Liver (tissue), 9 donors: ENCODE measurements around the gene CCDC102B. TPM values are rescaled to one million over a fixed set of nuclear protein-coding genes. Genes with fewer than 3 reads are reported as not detected.

Source experiments
- DNase-seq: peaks from one replicate; pipeline ENCODE4 v3.0.0-alpha.2; 2017; ENCODE audit warnings: low spot score
- H3K27ac ChIP-seq, 2 donors: one replicate each; pipeline ENCODE4 v1.7.0; 2013; ENCODE audit warnings: inconsistent platforms in 2 of 2, low read length in 2 of 2, control low read depth in 1 of 2, low read depth in 1 of 2, mild to moderate bottlenecking in 1 of 2
- H3K27me3 ChIP-seq, 4 donors: one replicate each; pipeline versions ENCODE4 v1.6.1 to v1.7.0; 2013; ENCODE audit warnings: low read length in 3 of 4, inconsistent platforms in 1 of 4, mild to moderate bottlenecking in 1 of 4, moderate library complexity in 1 of 4; ENCODE audit not compliant: control insufficient read depth in 4 of 4, insufficient read depth in 4 of 4
- H3K36me3 ChIP-seq, 4 donors: one replicate each; pipeline versions ENCODE4 v1.6.1 to v1.7.0; 2013; ENCODE audit warnings: low read length in 3 of 4, mild to moderate bottlenecking in 3 of 4, low read depth in 1 of 4, moderate library complexity in 1 of 4; ENCODE audit not compliant: control insufficient read depth in 4 of 4, insufficient read depth in 3 of 4
- H3K4me1 ChIP-seq, 4 donors: one replicate each; pipeline versions ENCODE4 v1.6.1 to v1.7.0; 2013; ENCODE audit warnings: low read length in 3 of 4, mild to moderate bottlenecking in 3 of 4, moderate library complexity in 1 of 4; ENCODE audit not compliant: control insufficient read depth in 4 of 4, insufficient read depth in 4 of 4
- H3K4me3 ChIP-seq, 3 donors: one replicate each; pipeline versions ENCODE4 v1.6.1 to v1.7.0; 2013; ENCODE audit warnings: low read length in 3 of 3, control low read depth in 1 of 3, low read depth in 1 of 3, mild to moderate bottlenecking in 1 of 3
- H3K9ac ChIP-seq, 2 donors: one replicate each; pipeline ENCODE4 v1.7.0; 2013; ENCODE audit warnings: low read length in 2 of 2, mild to moderate bottlenecking in 2 of 2, moderate library complexity in 2 of 2, control low read depth in 1 of 2, low read depth in 1 of 2
- H3K9me3 ChIP-seq, 4 donors: one replicate each; pipeline versions ENCODE4 v1.6.1 to v1.7.0; 2013; ENCODE audit warnings: low read length in 3 of 4; ENCODE audit not compliant: control insufficient read depth in 4 of 4
- EGR1 ChIP-seq, 2 donors: IDR thresholded peaks; 2 replicates each; pipeline ENCODE4 v1.6.1; 2016 to 2018; ENCODE audit warnings: antibody characterized with exemption in 2 of 2, low read depth in 2 of 2
- FOXA1 ChIP-seq: IDR thresholded peaks from 2 replicates; pipeline ENCODE4 v1.6.1; 2016; ENCODE audit warnings: antibody characterized with exemption
- FOXA2 ChIP-seq: IDR thresholded peaks from 2 replicates; pipeline ENCODE4 v1.6.1; 2016; ENCODE audit warnings: antibody characterized with exemption
- GABPA ChIP-seq, 2 donors: IDR thresholded peaks in 1 of 2; conservative IDR thresholded peaks in 1 of 2; 2 replicates each; pipeline ENCODE4 v1.6.1; 2016; ENCODE audit warnings: antibody characterized with exemption in 2 of 2, mild to moderate bottlenecking in 1 of 2, moderate library complexity in 1 of 2
- HNF4A ChIP-seq, 2 donors: conservative IDR thresholded peaks; 2 replicates each; pipeline ENCODE4 v1.6.1; 2016; ENCODE audit warnings: antibody characterized with exemption in 2 of 2, mild to moderate bottlenecking in 2 of 2
- HNF4G ChIP-seq: IDR thresholded peaks from 2 replicates; pipeline ENCODE4 v1.6.1; 2016; ENCODE audit warnings: antibody characterized with exemption
- JUND ChIP-seq, 2 donors: IDR thresholded peaks; 2 replicates each; pipeline ENCODE4 v1.6.1; 2016; ENCODE audit warnings: antibody characterized with exemption in 2 of 2
- NR2F2 ChIP-seq: IDR thresholded peaks from 2 replicates; pipeline ENCODE4 v1.6.1; 2016; ENCODE audit warnings: antibody characterized with exemption
- RAD21 ChIP-seq, 2 donors: IDR thresholded peaks; 2 replicates each; pipeline ENCODE4 v1.6.1; 2016; ENCODE audit warnings: antibody characterized with exemption in 2 of 2, mild to moderate bottlenecking in 2 of 2
- RXRA ChIP-seq, 2 donors: IDR thresholded peaks; 2 replicates each; pipeline ENCODE4 v1.6.1; 2017 to 2018; ENCODE audit warnings: antibody characterized with exemption in 2 of 2, mild to moderate bottlenecking in 1 of 2
- SP1 ChIP-seq: IDR thresholded peaks from 2 replicates; pipeline ENCODE4 v1.6.1; 2018; ENCODE audit warnings: antibody characterized with exemption, mild to moderate bottlenecking
- TAF1 ChIP-seq: conservative IDR thresholded peaks from 2 replicates; pipeline ENCODE4 v1.6.1; 2016; ENCODE audit warnings: antibody characterized with exemption, mild to moderate bottlenecking
- YY1 ChIP-seq: IDR thresholded peaks from 2 replicates; pipeline ENCODE4 v1.6.1; 2016; ENCODE audit warnings: antibody characterized with exemption, mild to moderate bottlenecking
- WGBS: extraction: QIAGEN DNeasy Blood & Tissue Kit; methylation state at CpG from one replicate; pipeline ENCODE4 v1.1.7; 2013; 5-methylcytosine and 5-hydroxymethylcytosine counted together
- polyA plus RNA-seq, 2 donors: library from polyadenylated mRNA; stranded (reverse) in 1 of 2; unstranded in 1 of 2; fragments of 200-250 nt in 1 of 2; fragments of >200 nt in 1 of 2; fragmentation: Nextera tagmentation in 1 of 2; extraction: Ambion mirVana in 1 of 2; gene quantifications; one replicate each; pipeline versions ENCODE4 v1.2.1 to v1.2.3, GENCODE V29; 2013 to 2015
- total RNA-seq, 2 donors: library from RNA; depleted of rRNA; stranded (reverse); fragments of >200 nt; gene quantifications; one replicate each; pipeline ENCODE4 v1.2.3, GENCODE V29; 2014
- TF ChIP-seq, protein P1 (sequence below): IDR thresholded peaks from 2 replicates; pipeline ENCODE4 v1.6.1; 2016; ENCODE audit warnings: antibody characterized with exemption, mild to moderate bottlenecking
- TF ChIP-seq, protein P2 (sequence below): IDR thresholded peaks from 2 replicates; pipeline ENCODE4 v1.6.1; 2016; ENCODE audit warnings: antibody characterized with exemption
- TF ChIP-seq, protein P3 (sequence below): fragments of 150-350 bp; IDR thresholded peaks from 2 replicates; pipeline ENCODE4 v1.5.1; 2017; ENCODE audit warnings: improper control_type of control experiment, low read depth, low read length; ENCODE audit not compliant: missing input control
- TF ChIP-seq, protein P4 (sequence below): IDR thresholded peaks from 2 replicates; pipeline ENCODE4 v1.6.1; 2016; ENCODE audit warnings: antibody characterized with exemption
- TF ChIP-seq, protein P5 (sequence below): IDR thresholded peaks from 2 replicates; pipeline ENCODE4 v1.6.1; 2016; ENCODE audit warnings: antibody characterized with exemption
- donor health status: healthy.
- donor health status: healthy.
- donor health status: healthy.
- donor health status: healthy.
- donor health status: healthy.

The CCDC102B gene
- total and polyA plus RNA-seq, 4 donors, result 0.54 to 4.5 (median 1.4) TPM

DNA sequence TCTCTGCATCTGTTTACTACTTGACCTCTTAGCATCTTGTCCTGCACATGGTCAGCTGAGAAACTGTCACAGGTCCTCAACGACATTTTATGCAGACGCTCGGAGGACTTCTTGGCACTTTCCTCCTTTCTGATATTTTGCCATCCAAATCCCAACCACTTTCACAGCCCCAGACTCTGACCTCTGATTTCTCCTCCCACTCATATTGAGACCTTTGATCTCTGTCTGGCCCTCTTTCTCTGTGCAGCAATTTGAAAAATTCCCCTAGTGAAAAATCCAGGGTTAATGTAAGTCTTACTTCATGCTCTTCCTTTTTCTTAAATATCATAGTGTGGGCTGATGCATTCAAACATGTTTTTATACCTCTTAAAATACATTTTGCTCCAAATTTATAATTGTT is 273.8 kb downstream of the CCDC102B start:
- 29% methylated on average over 3 of the region's 3 CpGs for WGBS
- DNase-seq, result no peak
- H3K4me1 ChIP-seq, result peaks cover 0 to 5% (median 0%) of the 10 kb centered on the region in 4 donors
- H3K27ac ChIP-seq, result no peak overlapping the region
- H3K4me3 ChIP-seq, result peak overlapping the region in 2 of 3 donors; percentile 3 to 10
- TF ChIP-seq, protein P1, sequence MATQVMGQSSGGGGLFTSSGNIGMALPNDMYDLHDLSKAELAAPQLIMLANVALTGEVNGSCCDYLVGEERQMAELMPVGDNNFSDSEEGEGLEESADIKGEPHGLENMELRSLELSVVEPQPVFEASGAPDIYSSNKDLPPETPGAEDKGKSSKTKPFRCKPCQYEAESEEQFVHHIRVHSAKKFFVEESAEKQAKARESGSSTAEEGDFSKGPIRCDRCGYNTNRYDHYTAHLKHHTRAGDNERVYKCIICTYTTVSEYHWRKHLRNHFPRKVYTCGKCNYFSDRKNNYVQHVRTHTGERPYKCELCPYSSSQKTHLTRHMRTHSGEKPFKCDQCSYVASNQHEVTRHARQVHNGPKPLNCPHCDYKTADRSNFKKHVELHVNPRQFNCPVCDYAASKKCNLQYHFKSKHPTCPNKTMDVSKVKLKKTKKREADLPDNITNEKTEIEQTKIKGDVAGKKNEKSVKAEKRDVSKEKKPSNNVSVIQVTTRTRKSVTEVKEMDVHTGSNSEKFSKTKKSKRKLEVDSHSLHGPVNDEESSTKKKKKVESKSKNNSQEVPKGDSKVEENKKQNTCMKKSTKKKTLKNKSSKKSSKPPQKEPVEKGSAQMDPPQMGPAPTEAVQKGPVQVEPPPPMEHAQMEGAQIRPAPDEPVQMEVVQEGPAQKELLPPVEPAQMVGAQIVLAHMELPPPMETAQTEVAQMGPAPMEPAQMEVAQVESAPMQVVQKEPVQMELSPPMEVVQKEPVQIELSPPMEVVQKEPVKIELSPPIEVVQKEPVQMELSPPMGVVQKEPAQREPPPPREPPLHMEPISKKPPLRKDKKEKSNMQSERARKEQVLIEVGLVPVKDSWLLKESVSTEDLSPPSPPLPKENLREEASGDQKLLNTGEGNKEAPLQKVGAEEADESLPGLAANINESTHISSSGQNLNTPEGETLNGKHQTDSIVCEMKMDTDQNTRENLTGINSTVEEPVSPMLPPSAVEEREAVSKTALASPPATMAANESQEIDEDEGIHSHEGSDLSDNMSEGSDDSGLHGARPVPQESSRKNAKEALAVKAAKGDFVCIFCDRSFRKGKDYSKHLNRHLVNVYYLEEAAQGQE, result no peak
- TF ChIP-seq FOXA2 (no peak), RAD21 (IDR thresholded peaks at IDR 0.05) (peak; percentile 19 to 43), JUND (IDR thresholded peaks at IDR 0.05) (no peak), HNF4A (conservative IDR thresholded peaks at IDR 0.05) (peak; percentile 80 to 87), SP1 (peak; percentile 53), EGR1 (IDR thresholded peaks at IDR 0.05; ENCODE audit: low read depth in 2 of 2) (peak; percentile 60 to 65), TAF1 (no peak), RXRA (IDR thresholded peaks at IDR 0.05) (peak in 1 of 2 donors; percentile 15), FOXA1 (no peak), NR2F2 (peak; percentile 84), GABPA (IDR thresholded peaks at IDR 0.05 in 1 of 2, conservative IDR thresholded peaks at IDR 0.05 in 1 of 2) (no peak), YY1 (no peak), HNF4G (peak; percentile 77)
- TF ChIP-seq, protein P2, sequence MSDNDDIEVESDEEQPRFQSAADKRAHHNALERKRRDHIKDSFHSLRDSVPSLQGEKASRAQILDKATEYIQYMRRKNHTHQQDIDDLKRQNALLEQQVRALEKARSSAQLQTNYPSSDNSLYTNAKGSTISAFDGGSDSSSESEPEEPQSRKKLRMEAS, result no peak
- TF ChIP-seq, protein P3, sequence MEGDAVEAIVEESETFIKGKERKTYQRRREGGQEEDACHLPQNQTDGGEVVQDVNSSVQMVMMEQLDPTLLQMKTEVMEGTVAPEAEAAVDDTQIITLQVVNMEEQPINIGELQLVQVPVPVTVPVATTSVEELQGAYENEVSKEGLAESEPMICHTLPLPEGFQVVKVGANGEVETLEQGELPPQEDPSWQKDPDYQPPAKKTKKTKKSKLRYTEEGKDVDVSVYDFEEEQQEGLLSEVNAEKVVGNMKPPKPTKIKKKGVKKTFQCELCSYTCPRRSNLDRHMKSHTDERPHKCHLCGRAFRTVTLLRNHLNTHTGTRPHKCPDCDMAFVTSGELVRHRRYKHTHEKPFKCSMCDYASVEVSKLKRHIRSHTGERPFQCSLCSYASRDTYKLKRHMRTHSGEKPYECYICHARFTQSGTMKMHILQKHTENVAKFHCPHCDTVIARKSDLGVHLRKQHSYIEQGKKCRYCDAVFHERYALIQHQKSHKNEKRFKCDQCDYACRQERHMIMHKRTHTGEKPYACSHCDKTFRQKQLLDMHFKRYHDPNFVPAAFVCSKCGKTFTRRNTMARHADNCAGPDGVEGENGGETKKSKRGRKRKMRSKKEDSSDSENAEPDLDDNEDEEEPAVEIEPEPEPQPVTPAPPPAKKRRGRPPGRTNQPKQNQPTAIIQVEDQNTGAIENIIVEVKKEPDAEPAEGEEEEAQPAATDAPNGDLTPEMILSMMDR, result no peak
- TF ChIP-seq, protein P4, sequence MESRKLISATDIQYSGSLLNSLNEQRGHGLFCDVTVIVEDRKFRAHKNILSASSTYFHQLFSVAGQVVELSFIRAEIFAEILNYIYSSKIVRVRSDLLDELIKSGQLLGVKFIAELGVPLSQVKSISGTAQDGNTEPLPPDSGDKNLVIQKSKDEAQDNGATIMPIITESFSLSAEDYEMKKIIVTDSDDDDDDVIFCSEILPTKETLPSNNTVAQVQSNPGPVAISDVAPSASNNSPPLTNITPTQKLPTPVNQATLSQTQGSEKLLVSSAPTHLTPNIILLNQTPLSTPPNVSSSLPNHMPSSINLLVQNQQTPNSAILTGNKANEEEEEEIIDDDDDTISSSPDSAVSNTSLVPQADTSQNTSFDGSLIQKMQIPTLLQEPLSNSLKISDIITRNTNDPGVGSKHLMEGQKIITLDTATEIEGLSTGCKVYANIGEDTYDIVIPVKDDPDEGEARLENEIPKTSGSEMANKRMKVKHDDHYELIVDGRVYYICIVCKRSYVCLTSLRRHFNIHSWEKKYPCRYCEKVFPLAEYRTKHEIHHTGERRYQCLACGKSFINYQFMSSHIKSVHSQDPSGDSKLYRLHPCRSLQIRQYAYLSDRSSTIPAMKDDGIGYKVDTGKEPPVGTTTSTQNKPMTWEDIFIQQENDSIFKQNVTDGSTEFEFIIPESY, result no peak
- TF ChIP-seq, protein P5, sequence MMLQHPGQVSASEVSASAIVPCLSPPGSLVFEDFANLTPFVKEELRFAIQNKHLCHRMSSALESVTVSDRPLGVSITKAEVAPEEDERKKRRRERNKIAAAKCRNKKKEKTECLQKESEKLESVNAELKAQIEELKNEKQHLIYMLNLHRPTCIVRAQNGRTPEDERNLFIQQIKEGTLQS, result no peak
- no peak overlapping the region for H3K9ac ChIP-seq
- no peaks in the 10 kb centered on the region for H3K36me3 ChIP-seq
- no peaks in the 10 kb centered on the region for H3K27me3 ChIP-seq
- no peaks in the 10 kb centered on the region for H3K9me3 ChIP-seq
